GM18519 (cell line): Measurements from ENCODE around the gene SLC6A16.

Experiments
- ATAC-seq: cut with Tn5 transposase; IDR thresholded peaks from one replicate; pipeline ENCODE4 v1.9.1; 2021; ENCODE audit warnings: mild to moderate bottlenecking, moderate library complexity; ENCODE audit not compliant: unreplicated experiment, low FRiP score

SLC6A16 gene

GRCh38 chr19:49347191-49347590 is 22.2 kb upstream of the SLC6A16 start:
- ATAC-seq: no peak

- no peak for ATAC-seq
Observed at GRCh38 chr19:49344505-49345423, 19.8 kb upstream of the SLC6A16 start.

GRCh38 chr19:49343123-49343522 is 18.1 kb upstream of the SLC6A16 start:
- ATAC-seq: no peak

- no peak for ATAC-seq
Observed at GRCh38 chr19:49342291-49342721, 17.3 kb upstream of the SLC6A16 start.

- no peak for ATAC-seq
Observed at GRCh38 chr19:49340865-49341718, 16.1 kb upstream of the SLC6A16 start.

- ATAC-seq: no peak
Observed at GRCh38 chr19:49340069-49340864, 15.3 kb upstream of the SLC6A16 start.

GRCh38 chr19:49339301-49340068 is 14.5 kb upstream of the SLC6A16 start:
- ATAC-seq: no peak

- no peak for ATAC-seq
Observed at GRCh38 chr19:49338691-49339300, 13.8 kb upstream of the SLC6A16 start.

GRCh38 chr19:49338023-49338677 is 13.2 kb upstream of the SLC6A16 start:
- ATAC-seq: no peak

GRCh38 chr19:49337267-49338022 is 12.5 kb upstream of the SLC6A16 start:
- no peak for ATAC-seq

GRCh38 chr19:49336482-49337266 is 11.7 kb upstream of the SLC6A16 start:
- ATAC-seq: no peak

- no peak for ATAC-seq
Observed at GRCh38 chr19:49335784-49336481, 10.9 kb upstream of the SLC6A16 start.

GRCh38 chr19:49335071-49335783 is 10.2 kb upstream of the SLC6A16 start, which contains the start of gene CD37:
Gene CD37 (plus strand): TSS chr19:49335406. CDS start chr19:49335541, 135 bp downstream.
- no peak for ATAC-seq

GRCh38 chr19:49333811-49334288 is 8.9 kb upstream of the SLC6A16 start:
- no peak for ATAC-seq

GRCh38 chr19:49333418-49333805 is 8.4 kb upstream of the SLC6A16 start:
- ATAC-seq: no peak
